Measurements from ENCODE around the gene SPEN.

Gene SPEN

GRCh38 chr1:15945832-15946448, 98.4 kb downstream of the SPEN start:
- no peak for DNase-seq
- no CpG with 5 or more reads among the region's 17 CpGs for WGBS (ENCODE audit: extremely low coverage, insufficient coverage, low lambda C conversion rate)

DNA sequence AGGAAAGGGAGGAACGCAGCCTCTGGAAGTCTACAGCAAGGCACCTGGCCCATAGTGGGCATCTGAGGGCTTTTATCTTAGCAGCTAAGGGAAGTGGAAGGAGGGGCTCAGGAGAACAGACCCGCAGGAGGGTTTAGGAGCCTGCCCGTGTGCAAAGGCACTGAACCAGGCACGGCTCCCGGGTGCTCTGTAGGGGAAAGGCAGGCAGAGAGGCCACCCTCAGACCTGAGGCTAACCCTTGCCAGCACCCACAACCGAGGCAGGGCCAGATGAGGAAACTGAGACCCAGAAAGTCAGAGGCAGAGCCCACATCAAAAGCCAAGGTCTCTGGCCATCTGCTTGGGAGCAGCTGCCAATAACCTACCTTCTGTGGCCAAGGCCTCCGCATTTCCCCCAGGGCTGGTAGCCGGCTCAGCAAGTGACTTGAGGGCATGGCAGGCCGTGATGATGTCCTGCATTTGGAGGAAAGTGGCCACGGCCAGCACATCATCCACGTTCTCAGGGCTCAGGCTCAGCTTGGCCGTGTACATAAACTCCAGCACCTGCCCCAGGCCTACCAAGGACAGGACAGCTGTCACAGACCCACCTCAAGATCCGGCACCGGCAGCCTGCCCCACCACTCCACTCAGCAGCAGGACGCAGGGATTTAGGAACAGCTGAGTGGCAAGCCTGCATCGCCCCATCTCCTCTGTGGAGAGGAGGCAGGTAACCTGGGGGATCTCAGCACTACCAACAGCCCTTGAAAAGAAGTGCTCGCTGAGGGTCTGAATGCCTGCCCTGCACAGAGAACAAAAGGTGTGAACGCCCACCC, 99.3 kb downstream of the SPEN start:
- Histone ChIP-seq H3K79me1 (ENCODE audit: low read length) (peaks cover 12% of the 10 kb centered on the region), H2BK5ac (ENCODE audit: low read length) (no peak overlapping the region), H2BK15ac (replicated peaks; ENCODE audit: low read depth) (no peak overlapping the region), H3K9ac (ENCODE audit: low read length) (no peak overlapping the region), H3K27me3 (ENCODE audit: insufficient read depth, low read length, poor library complexity) (no peaks in the 10 kb centered on the region), H3K36me3 (ENCODE audit: control insufficient read depth, insufficient read depth, low read length) (peaks cover 13% of the 10 kb centered on the region), H3K79me2 (ENCODE audit: control insufficient read depth, insufficient read depth, low read length) (peaks cover 2% of the 10 kb centered on the region), H3K18ac (ENCODE audit: low read length) (no peak overlapping the region), H3K4me1 (ENCODE audit: control insufficient read depth, low read depth, low read length) (peaks cover 20% of the 10 kb centered on the region), H4K5ac (ENCODE audit: low read length) (no peak overlapping the region), H3K23ac (ENCODE audit: low read length) (no peak overlapping the region), H3K4ac (ENCODE audit: low read depth, low read length) (no peak overlapping the region), H3K4me3 (ENCODE audit: low read length) (no peak overlapping the region), H2AK5ac (ENCODE audit: low read length) (no peak overlapping the region), H2BK120ac (ENCODE audit: low read depth, low read length) (no peak overlapping the region), H3K27ac (ENCODE audit: low read depth, low read length) (no peak overlapping the region), H3K56ac (ENCODE audit: low read length) (no peak overlapping the region), H4K8ac (ENCODE audit: low read depth, low read length) (no peak overlapping the region), H3K4me2 (ENCODE audit: low read length) (no peak overlapping the region)
- no peak for DNase-seq
- no CpG with 5 or more reads among the region's 18 CpGs for WGBS (ENCODE audit: extremely low coverage, insufficient coverage, low lambda C conversion rate)

More at GRCh38 chr1:15945832-15946448, 98.4 kb downstream of the SPEN start:
- H4K8ac ChIP-seq (ENCODE audit: low read depth, low read length) = no peak overlapping the region
- no peak overlapping the region for H3K27ac ChIP-seq (ENCODE audit: low read depth, low read length)
- H3K79me2 ChIP-seq (ENCODE audit: control insufficient read depth, insufficient read depth, low read length) = peaks cover 2% of the 10 kb centered on the region
- no peak overlapping the region for H3K56ac ChIP-seq (ENCODE audit: low read length)
- no peak overlapping the region for H3K4me3 ChIP-seq (ENCODE audit: low read length)
- no peak overlapping the region for H3K23ac ChIP-seq (ENCODE audit: low read length)
- H2BK15ac ChIP-seq (replicated peaks; ENCODE audit: low read depth) = no peak overlapping the region
- no peak overlapping the region for H3K4ac ChIP-seq (ENCODE audit: low read depth, low read length)
- H3K4me1 ChIP-seq (ENCODE audit: control insufficient read depth, low read depth, low read length) = peaks cover 16% of the 10 kb centered on the region
- peaks cover 12% of the 10 kb centered on the region for H3K79me1 ChIP-seq (ENCODE audit: low read length)
- no peak overlapping the region for H3K4me2 ChIP-seq (ENCODE audit: low read length)
- H3K9ac ChIP-seq (ENCODE audit: low read length) = no peak overlapping the region
- no peak overlapping the region for H2AK5ac ChIP-seq (ENCODE audit: low read length)
- H2BK120ac ChIP-seq (ENCODE audit: low read depth, low read length) = no peak overlapping the region
- H3K36me3 ChIP-seq (ENCODE audit: control insufficient read depth, insufficient read depth, low read length) = peaks cover 13% of the 10 kb centered on the region
- H3K18ac ChIP-seq (ENCODE audit: low read length) = no peak overlapping the region
- H2BK5ac ChIP-seq (ENCODE audit: low read length) = no peak overlapping the region
- H4K5ac ChIP-seq (ENCODE audit: low read length) = no peak overlapping the region
- no peaks in the 10 kb centered on the region for H3K27me3 ChIP-seq (ENCODE audit: insufficient read depth, low read length, poor library complexity)

- H2BK120ac ChIP-seq (ENCODE audit: low read depth, low read length) = no peak overlapping the region
- H2BK5ac ChIP-seq (ENCODE audit: low read length) = no peak overlapping the region
- peaks cover 10% of the 10 kb centered on the region for H3K36me3 ChIP-seq (ENCODE audit: control insufficient read depth, insufficient read depth, low read length)
- no peak overlapping the region for H3K18ac ChIP-seq (ENCODE audit: low read length)
- H2AK5ac ChIP-seq (ENCODE audit: low read length) = no peak overlapping the region
- H2BK15ac ChIP-seq (replicated peaks; ENCODE audit: low read depth) = no peak overlapping the region
- no peak overlapping the region for H3K4ac ChIP-seq (ENCODE audit: low read depth, low read length)
- peaks cover 2% of the 10 kb centered on the region for H3K79me2 ChIP-seq (ENCODE audit: control insufficient read depth, insufficient read depth, low read length)
- H3K4me2 ChIP-seq (ENCODE audit: low read length) = no peak overlapping the region
- no peak for DNase-seq
- no CpG with 5 or more reads among the region's 10 CpGs for WGBS (ENCODE audit: extremely low coverage, insufficient coverage, low lambda C conversion rate)
- no peak overlapping the region for H3K9ac ChIP-seq (ENCODE audit: low read length)
- H4K8ac ChIP-seq (ENCODE audit: low read depth, low read length) = no peak overlapping the region
- no peak overlapping the region for H3K56ac ChIP-seq (ENCODE audit: low read length)
- H3K4me1 ChIP-seq (ENCODE audit: control insufficient read depth, low read depth, low read length) = peaks cover 21% of the 10 kb centered on the region
- no peaks in the 10 kb centered on the region for H3K27me3 ChIP-seq (ENCODE audit: insufficient read depth, low read length, poor library complexity)
- peaks cover 14% of the 10 kb centered on the region for H3K79me1 ChIP-seq (ENCODE audit: low read length)
- H3K23ac ChIP-seq (ENCODE audit: low read length) = no peak overlapping the region
- no peak overlapping the region for H4K5ac ChIP-seq (ENCODE audit: low read length)
- H3K27ac ChIP-seq (ENCODE audit: low read depth, low read length) = no peak overlapping the region
- H3K4me3 ChIP-seq (ENCODE audit: low read length) = no peak overlapping the region
These were observed 100.0 kb downstream of the SPEN start for GRCh38 chr1:15947382-15948090.

- Histone ChIP-seq H3K79me2 (ENCODE audit: control insufficient read depth, insufficient read depth, low read length) (peaks cover 2% of the 10 kb centered on the region), H2BK120ac (ENCODE audit: low read depth, low read length) (no peak overlapping the region), H3K18ac (ENCODE audit: low read length) (no peak overlapping the region), H2BK5ac (ENCODE audit: low read length) (no peak overlapping the region), H3K79me1 (ENCODE audit: low read length) (peaks cover 17% of the 10 kb centered on the region), H3K56ac (ENCODE audit: low read length) (no peak overlapping the region), H3K36me3 (ENCODE audit: control insufficient read depth, insufficient read depth, low read length) (peaks cover 8% of the 10 kb centered on the region), H2AK5ac (ENCODE audit: low read length) (no peak overlapping the region), H4K5ac (ENCODE audit: low read length) (no peak overlapping the region), H3K23ac (ENCODE audit: low read length) (no peak overlapping the region), H4K8ac (ENCODE audit: low read depth, low read length) (no peak overlapping the region), H3K4me3 (ENCODE audit: low read length) (no peak overlapping the region), H3K9ac (ENCODE audit: low read length) (no peak overlapping the region), H2BK15ac (replicated peaks; ENCODE audit: low read depth) (no peak overlapping the region), H3K4ac (ENCODE audit: low read depth, low read length) (no peak overlapping the region), H3K4me1 (ENCODE audit: control insufficient read depth, low read depth, low read length) (peaks cover 21% of the 10 kb centered on the region), H3K27me3 (ENCODE audit: insufficient read depth, low read length, poor library complexity) (no peaks in the 10 kb centered on the region), H3K4me2 (ENCODE audit: low read length) (no peak overlapping the region), H3K27ac (ENCODE audit: low read depth, low read length) (no peak overlapping the region)
- peak; percentile 60 for DNase-seq
- no CpG with 5 or more reads among the region's 16 CpGs for WGBS (ENCODE audit: extremely low coverage, insufficient coverage, low lambda C conversion rate)
These were observed 100.6 kb downstream of the SPEN start for GRCh38 chr1:15948091-15948591.

DNA sequence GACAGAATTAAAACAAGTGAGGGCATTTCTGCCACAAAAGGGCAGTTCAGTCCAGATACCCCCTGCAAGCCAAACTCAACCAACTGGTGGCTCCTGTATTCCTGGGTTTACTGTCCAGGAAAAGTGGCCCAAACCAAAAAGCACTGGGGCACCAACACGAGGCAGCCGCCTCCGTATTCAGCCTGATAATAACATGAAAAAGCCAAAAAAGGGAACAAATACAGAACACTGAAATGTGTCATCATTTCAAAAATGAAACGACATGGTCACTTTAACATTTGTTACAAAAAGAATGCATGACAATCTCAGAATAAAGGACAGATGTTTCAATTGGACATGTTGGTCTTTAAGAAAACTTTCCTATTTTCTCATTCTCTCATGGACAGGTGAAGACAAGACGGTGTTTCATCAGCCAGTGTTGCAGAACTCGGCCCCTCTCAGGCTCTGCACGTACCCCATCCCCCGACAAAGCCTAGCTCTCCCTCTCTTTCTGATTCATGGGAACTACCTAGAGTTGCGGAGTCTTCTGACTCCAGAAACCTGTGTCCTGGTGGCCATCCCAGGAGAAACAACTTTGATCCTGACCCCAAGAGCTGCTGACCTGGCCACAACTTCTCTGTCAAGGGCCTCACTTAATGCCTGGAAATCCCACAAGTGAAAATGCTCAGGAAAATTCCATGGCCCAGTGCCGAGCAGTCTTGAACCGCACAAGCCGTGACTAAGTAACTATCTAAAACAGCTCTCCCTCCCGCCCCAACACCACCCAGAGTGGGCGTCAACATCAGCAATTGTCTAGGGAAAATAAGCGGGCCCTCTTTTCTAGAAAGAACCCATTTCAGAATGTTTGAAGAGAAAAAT, 101.3 kb downstream of the SPEN start:
- Histone ChIP-seq H3K23ac (ENCODE audit: low read length) (no peak overlapping the region), H3K27ac (ENCODE audit: low read depth, low read length) (no peak overlapping the region), H3K18ac (ENCODE audit: low read length) (no peak overlapping the region), H3K4ac (ENCODE audit: low read depth, low read length) (no peak overlapping the region), H4K5ac (ENCODE audit: low read length) (no peak overlapping the region), H2BK5ac (ENCODE audit: low read length) (no peak overlapping the region), H3K36me3 (ENCODE audit: control insufficient read depth, insufficient read depth, low read length) (peaks cover 8% of the 10 kb centered on the region), H3K9ac (ENCODE audit: low read length) (peak overlapping the region; percentile 40), H3K4me2 (ENCODE audit: low read length) (no peak overlapping the region), H3K79me2 (ENCODE audit: control insufficient read depth, insufficient read depth, low read length) (peaks cover 2% of the 10 kb centered on the region), H3K56ac (ENCODE audit: low read length) (peak overlapping the region; percentile 67), H2AK5ac (ENCODE audit: low read length) (no peak overlapping the region), H3K27me3 (ENCODE audit: insufficient read depth, low read length, poor library complexity) (no peaks in the 10 kb centered on the region), H3K4me3 (ENCODE audit: low read length) (no peak overlapping the region), H2BK15ac (replicated peaks; ENCODE audit: low read depth) (no peak overlapping the region), H3K79me1 (ENCODE audit: low read length) (peaks cover 18% of the 10 kb centered on the region), H2BK120ac (ENCODE audit: low read depth, low read length) (no peak overlapping the region), H3K4me1 (ENCODE audit: control insufficient read depth, low read depth, low read length) (peaks cover 23% of the 10 kb centered on the region), H4K8ac (ENCODE audit: low read depth, low read length) (no peak overlapping the region)
- WGBS (ENCODE audit: extremely low coverage, insufficient coverage, low lambda C conversion rate) = no CpG with 5 or more reads among the region's 15 CpGs
- peak; percentile 58 for DNase-seq
